ENCODE data around the gene GNG12.

- TF ChIP-seq POLR2AphosphoS5 (IDR thresholded peaks at IDR 0.05): peak in 1 of 2 donors; percentile 22
- TF ChIP-seq, protein P1, sequence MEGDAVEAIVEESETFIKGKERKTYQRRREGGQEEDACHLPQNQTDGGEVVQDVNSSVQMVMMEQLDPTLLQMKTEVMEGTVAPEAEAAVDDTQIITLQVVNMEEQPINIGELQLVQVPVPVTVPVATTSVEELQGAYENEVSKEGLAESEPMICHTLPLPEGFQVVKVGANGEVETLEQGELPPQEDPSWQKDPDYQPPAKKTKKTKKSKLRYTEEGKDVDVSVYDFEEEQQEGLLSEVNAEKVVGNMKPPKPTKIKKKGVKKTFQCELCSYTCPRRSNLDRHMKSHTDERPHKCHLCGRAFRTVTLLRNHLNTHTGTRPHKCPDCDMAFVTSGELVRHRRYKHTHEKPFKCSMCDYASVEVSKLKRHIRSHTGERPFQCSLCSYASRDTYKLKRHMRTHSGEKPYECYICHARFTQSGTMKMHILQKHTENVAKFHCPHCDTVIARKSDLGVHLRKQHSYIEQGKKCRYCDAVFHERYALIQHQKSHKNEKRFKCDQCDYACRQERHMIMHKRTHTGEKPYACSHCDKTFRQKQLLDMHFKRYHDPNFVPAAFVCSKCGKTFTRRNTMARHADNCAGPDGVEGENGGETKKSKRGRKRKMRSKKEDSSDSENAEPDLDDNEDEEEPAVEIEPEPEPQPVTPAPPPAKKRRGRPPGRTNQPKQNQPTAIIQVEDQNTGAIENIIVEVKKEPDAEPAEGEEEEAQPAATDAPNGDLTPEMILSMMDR (IDR thresholded peaks at IDR 0.05): no peak
Observed at GRCh38 chr1:67811781-67812180, 21.5 kb downstream of the GNG12 start.

Measured in upper lobe of left lung (tissue), 4 donors.